ENCODE measurements around the gene CDK5. TPM values are rescaled to one million over a fixed set of nuclear protein-coding genes. Genes with fewer than 3 reads are reported as not detected.

The CDK5 gene
- total RNA-seq, 2 experiments from 2014 or later = 15.3 to 15.9 TPM

DNA sequence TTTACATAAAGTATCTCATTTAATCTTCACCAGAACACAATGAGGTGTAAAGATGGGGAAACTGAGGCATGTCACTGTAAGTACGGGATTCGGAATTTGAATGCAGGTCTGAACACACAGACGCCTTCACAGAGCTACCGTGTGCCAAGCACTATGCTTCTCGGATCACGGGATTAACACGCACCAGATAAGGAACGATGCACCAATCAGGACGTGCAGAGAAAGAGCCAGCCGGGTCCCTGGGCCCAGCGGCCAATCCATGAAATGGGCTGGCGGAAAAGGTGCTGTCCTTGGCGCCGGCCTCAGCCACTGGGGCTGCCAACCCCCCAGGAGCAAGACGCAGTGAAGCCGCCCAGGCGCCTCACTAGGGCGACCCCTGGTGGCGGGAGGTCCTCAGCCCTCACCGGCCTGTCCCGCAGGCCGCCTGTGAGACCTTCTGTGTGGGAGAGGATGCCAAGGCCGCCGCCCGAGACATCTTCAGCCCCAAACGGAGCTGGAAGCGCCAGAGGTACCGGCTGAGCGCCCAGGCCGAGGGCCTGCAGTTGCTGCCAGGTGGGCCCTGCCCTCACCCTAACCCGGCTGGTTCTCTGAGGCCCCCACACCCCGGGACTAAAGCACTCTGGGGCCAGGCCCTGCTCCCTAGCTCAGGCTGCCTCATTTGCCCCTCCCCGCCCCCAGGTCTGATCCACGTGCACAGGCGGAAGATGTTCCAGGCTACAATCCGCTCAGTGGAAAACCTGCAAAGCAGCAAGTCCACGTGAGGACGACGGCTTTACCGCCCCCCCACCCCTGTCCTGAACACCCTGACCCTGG is 49.0 kb downstream of the CDK5 start:
- ATAC-seq (ENCODE audit: low read depth) = peak; percentile 51
- Mint-ChIP-seq H3K9me3 (no peaks in the 10 kb centered on the region), H3K36me3 (peaks cover 3% of the 10 kb centered on the region), H3K4me1 (peaks cover 39% of the 10 kb centered on the region), H3K27ac (peak overlapping the region; percentile 89), H3K27me3 (no peaks in the 10 kb centered on the region), H3K4me3 (peak overlapping the region; percentile 79)
- POLR2A ChIA-PET = interaction anchor here (0.7 to 4.5 kb wide), 7 partner anchors 9 to 96 kb away, joined by 3 to 30 read pairs (median 5); partner anchors contain the start of gene ABCB8
- peak; percentile 87 for DNase-seq

DNA sequence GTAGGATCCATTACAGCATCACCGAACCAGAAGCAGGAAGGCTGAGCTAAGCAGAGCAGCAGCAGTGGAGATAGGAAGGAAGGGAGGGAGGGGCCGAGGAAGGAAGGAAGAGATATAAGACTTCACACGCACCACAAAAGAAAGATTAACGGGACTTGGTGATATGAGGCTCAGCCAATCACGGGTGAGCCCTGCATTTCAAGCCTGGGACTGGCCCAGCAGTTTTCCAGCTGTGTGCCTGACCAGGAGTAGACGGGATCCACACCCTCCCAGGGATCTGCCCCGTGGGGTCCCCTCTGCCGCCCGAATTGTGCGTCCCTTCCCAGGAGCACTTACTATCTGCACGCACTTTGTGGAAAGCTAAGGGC is 49.6 kb downstream of the CDK5 start:
- Mint-ChIP-seq H3K4me1 (peaks cover 39% of the 10 kb centered on the region), H3K4me3 (peak overlapping the region; percentile 79), H3K27me3 (no peaks in the 10 kb centered on the region), H3K36me3 (peaks cover 3% of the 10 kb centered on the region), H3K27ac (peak overlapping the region; percentile 89), H3K9me3 (no peaks in the 10 kb centered on the region)
- ATAC-seq (ENCODE audit: low read depth) (peak; percentile 43), DNase-seq (no peak)
- POLR2A ChIA-PET = interaction anchor here (0.6 to 4.5 kb wide), 6 partner anchors 9 to 22 kb away, joined by 3 to 30 read pairs (median 6); partner anchors contain the start of genes ABCB8 and NOS3

DNA sequence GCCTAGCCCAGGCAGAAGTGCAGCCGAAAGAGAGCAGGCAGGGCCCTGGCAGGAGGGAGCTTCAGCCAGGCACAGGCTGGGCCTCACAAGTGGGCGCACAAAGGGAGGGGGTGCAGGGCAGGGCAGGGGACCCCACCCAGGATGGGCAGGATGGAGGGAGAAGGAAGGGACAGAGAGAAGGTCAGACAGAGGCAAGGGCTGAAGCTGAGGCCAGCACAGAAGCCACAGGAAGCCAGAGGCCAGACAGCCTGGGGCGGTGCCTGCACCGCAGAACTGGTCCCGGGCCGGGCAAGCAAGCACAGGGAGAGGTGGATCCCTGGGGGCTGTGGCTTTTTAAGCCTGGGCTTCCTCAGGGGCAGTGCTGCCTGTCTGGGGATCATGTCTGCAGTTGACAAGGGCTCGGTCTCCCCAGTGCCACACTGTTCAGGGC is 50.2 kb downstream of the CDK5 start:
- POLR2A ChIA-PET = interaction anchor here (0.6 to 4.5 kb wide), 5 partner anchors 10 to 21 kb away, joined by 3 to 30 read pairs (median 8); partner anchors contain the start of genes ABCB8 and NOS3
- no peaks in the 10 kb centered on the region for H3K9me3 Mint-ChIP-seq
- H3K4me3 Mint-ChIP-seq = peak overlapping the region; percentile 79
- no peak for DNase-seq
- ATAC-seq (ENCODE audit: low read depth) = no peak
- H3K27ac Mint-ChIP-seq = peak overlapping the region; percentile 89
- H3K27me3 Mint-ChIP-seq = no peaks in the 10 kb centered on the region
- H3K4me1 Mint-ChIP-seq = peaks cover 35% of the 10 kb centered on the region
- H3K36me3 Mint-ChIP-seq = peaks cover 1% of the 10 kb centered on the region

DNA sequence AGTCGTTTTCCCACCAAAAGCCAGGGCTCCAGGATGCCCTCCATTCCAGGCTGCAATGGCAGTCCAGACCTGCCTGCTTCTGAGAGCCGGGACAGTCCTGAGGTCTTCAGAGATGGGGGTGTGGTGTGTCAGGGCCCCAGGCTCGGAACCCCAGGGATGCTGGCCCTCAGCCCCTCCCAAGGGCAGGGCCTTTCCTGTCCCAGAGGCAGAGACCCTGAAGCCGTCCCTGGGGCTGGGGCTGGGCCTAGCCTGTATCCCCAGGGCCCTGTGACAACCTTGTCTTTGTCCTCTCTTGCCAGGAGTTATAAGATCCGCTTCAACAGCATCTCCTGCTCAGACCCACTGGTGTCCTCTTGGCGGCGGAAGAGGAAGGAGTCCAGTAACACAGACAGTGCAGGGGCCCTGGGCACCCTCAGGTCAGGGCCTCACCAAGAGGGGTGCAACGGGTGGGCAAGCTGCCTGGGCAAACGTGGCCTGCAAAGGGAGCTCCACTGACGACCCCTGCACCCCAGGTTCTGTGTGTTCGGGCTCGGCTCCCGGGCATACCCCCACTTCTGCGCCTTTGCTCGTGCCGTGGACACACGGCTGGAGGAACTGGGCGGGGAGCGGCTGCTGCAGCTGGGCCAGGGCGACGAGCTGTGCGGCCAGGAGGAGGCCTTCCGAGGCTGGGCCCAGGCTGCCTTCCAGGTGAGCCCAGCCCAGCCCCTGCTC is 51.0 kb downstream of the CDK5 start:
- Mint-ChIP-seq H3K4me1 (peaks cover 29% of the 10 kb centered on the region), H3K36me3 (no peaks in the 10 kb centered on the region), H3K4me3 (no peak overlapping the region), H3K27ac (peak overlapping the region; percentile 56), H3K9me3 (no peaks in the 10 kb centered on the region), H3K27me3 (no peaks in the 10 kb centered on the region)
- POLR2A ChIA-PET = interaction anchor here (4.5 kb wide), 1 partner anchor 13 kb away, joined by 30 read pairs; no protein-coding TSS in a partner anchor
- no peak for DNase-seq
- ATAC-seq (ENCODE audit: low read depth) = no peak

DNA sequence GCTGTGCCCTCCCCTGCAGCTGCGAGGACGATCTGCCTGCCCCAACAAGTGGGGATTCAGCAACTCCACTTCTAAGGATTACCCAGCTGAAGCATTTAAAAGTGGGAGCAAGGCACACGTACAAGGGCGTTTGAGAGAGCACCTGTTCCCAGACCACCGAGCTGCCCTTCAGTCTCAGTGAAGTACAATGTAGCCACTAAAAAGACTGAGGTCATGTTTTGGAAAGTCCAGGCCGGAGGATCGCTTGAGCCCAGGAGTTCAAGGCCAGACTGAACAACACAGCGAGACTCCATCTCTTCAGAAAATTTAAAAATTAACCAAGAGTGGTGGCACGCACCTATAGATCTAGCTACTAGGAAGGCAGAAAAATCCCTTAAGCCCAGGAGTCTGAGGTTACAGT is 52.1 kb downstream of the CDK5 start:
- no peak overlapping the region for H3K27ac Mint-ChIP-seq

More for the DNA sequence above, 52.1 kb downstream of the CDK5 start:
- no peak overlapping the region for H3K4me3 Mint-ChIP-seq
- H3K9me3 Mint-ChIP-seq = no peaks in the 10 kb centered on the region
- DNase-seq = no peak
- no peaks in the 10 kb centered on the region for H3K36me3 Mint-ChIP-seq
- H3K27me3 Mint-ChIP-seq = no peaks in the 10 kb centered on the region
- ATAC-seq (ENCODE audit: low read depth) = no peak
- POLR2A ChIA-PET = interaction anchor here (4.5 kb wide), 1 partner anchor 12 kb away, joined by 30 read pairs; no protein-coding TSS in a partner anchor
- H3K4me1 Mint-ChIP-seq = peaks cover 22% of the 10 kb centered on the region

Other genes with a start within 250 kb of the CDK5 start
- not detected for gene AOC1, start 205.4 kb downstream of the CDK5 start, total RNA-seq
- under 1 TPM; 0.50 to 0.54 TPM for gene KCNH2, start 79.6 kb downstream of the CDK5 start, total RNA-seq
- gene NOS3, start 66.9 kb downstream of the CDK5 start, total RNA-seq = 10 to 100 TPM; 12.5 to 15.8 TPM
- gene ATG9B, start 33.4 kb downstream of the CDK5 start, total RNA-seq = 10 to 100 TPM; 11.1 to 11.6 TPM
- gene ABCB8, start 29.4 kb downstream of the CDK5 start, total RNA-seq = 10 to 100 TPM; 48.1 to 48.3 TPM
- gene ASIC3, start 9.4 kb downstream of the CDK5 start, total RNA-seq = 1 to 10 TPM; 4.7 to 6.0 TPM
- gene SLC4A2, start 1.7 kb upstream of the CDK5 start, total RNA-seq = 10 to 100 TPM; 86.8 to 89.9 TPM
- 100 to 1,000 TPM in 1 of 2 experiments, 10 to 100 TPM in 1; 96.5 to 100 TPM for gene FASTK, start 22.9 kb upstream of the CDK5 start, total RNA-seq
- 10 to 100 TPM; 75.7 to 78.3 TPM for gene TMUB1, start 25.6 kb upstream of the CDK5 start, total RNA-seq
- 10 to 100 TPM; 31.7 to 32.7 TPM for gene AGAP3, start 28.6 kb upstream of the CDK5 start, total RNA-seq
- gene GBX1, start 109.8 kb upstream of the CDK5 start, total RNA-seq = not detected
- gene ASB10, start 129.4 kb upstream of the CDK5 start, total RNA-seq = not detected
- 1 to 10 TPM; 1.6 to 2.2 TPM for gene H2BK1, start 152.6 kb upstream of the CDK5 start, total RNA-seq
- gene ABCF2, start 169.3 kb upstream of the CDK5 start, total RNA-seq = 10 to 100 TPM; 29.5 to 31.2 TPM
- gene CHPF2, start 174.6 kb upstream of the CDK5 start, total RNA-seq = 10 to 100 TPM; 44.3 to 48.4 TPM
- 10 to 100 TPM in 1 of 2 experiments, 1 to 10 TPM in 1; 7.8 to 12.6 TPM for gene SMARCD3, start 190.8 kb upstream of the CDK5 start, total RNA-seq

All from activated naive CD8-positive, alpha-beta T cell treated with anti-CD3 and anti-CD28 coated beads, Interleukin-2, amount 10 ng/mL, durations not matched to agents 7 days and 5 days (primary cell).